ENCODE results near the gene ATG13.
"Not testable (repeated sequence)": the region's sequence is repeated elsewhere in the genome, so short reads cannot be mapped to it uniquely, and the experiment has no call there.

Gene ATG13

GRCh38 chr11:46700241-46701077, 83.1 kb downstream of the ATG13 start, which contains the start of the genes ARHGAP1 and ZNF408:
TSS of gene ARHGAP1 (minus strand) at chr11:46700619. CDS start at chr11:46696107, 4,512 bp downstream.
TSS of gene ZNF408 (plus strand) at chr11:46701031. CDS start at chr11:46701048, 17 bp downstream.
- DNase-seq = peak; percentile 100

- peak; percentile 13 for DNase-seq
Measured at GRCh38 chr11:46701078-46701654, 83.8 kb downstream of the ATG13 start.

GRCh38 chr11:46705070-46705688, 87.8 kb downstream of the ATG13 start:
- no peak for DNase-seq

GRCh38 chr11:46706886-46707285, 89.5 kb downstream of the ATG13 start:
- no peak for DNase-seq

DNA sequence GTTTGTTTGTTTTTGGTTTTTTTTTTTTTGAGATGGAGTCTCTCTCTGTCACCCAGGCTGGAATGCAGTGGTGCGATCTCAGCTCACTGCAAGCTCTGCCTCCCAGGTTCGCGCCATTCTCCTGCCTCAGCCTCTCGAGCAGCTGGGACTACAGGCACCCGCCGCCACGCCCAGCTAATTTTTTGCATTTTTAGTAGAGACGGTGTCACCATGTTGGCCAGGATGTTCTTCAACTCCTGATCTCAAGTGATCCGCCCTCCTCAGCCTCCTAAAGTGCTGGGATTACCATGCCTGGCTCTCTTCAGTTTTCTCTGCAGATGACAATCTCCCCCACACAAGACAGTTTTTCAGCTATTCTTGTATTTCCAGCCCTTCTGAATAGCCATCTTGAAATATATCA, 92.0 kb downstream of the ATG13 start:
- not testable (repeated sequence) for DNase-seq

- DNase-seq = no peak
Measured at GRCh38 chr11:46710821-46711269, 93.5 kb downstream of the ATG13 start.

DNA sequence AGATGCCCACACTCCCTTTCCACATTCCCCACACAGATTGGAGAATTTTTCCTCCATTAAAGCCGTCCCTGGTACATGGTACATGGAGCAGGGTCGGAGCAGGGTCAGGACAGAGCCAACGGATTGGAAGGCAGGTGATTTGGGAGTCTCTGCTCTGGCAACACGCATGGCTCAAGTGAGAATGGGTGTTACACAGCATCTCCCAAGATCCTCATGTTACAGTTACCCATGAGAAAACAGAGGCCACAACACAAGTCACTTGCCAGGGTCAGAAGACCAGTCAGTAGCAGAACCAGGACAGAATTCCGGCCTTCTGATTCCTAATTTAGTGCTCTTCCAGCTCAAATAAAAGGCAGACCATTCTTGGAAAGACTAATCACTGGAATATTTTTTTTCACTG, 94.0 kb downstream of the ATG13 start:
- no peak for DNase-seq

DNA sequence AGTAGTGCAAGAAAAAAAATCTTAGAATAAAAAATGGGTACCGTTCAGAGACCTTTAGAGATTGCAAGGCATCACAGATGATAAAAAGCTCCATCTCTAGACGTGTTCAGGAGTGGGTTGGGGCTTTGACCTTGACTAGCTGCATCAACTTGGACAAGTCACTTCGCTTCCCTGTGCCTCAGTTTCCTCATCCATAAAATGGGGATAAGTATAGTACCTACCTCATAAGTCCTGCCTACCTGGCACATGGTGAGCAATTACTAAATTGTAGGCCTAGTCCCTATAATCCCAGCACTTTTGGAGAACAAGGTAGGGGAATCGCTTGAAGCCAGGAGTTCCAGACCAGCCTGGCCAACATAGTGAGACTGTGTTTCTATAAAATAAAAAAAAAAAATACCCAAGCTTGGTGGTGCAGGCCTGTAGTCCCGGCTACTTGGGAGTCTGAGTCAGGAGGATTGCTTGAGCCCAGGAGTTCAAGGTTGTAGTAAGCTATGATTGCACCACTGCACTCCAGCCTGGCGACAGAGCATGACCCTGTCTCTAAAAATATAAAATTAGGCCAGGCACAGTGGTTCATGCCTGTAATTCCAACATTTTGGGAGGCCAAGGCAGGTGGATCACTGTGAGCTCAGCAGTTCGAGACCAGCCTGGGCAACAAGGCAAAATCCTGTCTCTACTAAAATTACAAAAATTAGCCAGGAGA, 95.7 kb downstream of the ATG13 start:
- no peak for DNase-seq

DNA sequence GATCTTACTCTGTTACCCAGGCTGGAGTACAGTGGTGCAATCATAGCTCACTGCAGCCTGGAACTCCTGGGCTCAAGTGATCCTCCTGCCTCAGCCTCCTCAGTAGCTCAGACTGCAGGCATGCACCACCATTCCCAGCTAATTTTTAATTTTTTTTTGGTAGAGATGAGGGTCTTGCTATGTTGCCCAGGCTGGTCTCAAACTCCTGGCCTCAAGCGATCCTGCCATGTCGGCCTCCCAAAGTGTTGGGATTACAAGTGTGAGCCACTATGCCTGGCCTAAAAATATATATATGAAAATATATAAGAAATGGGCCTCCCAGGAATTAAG, 100.4 kb downstream of the ATG13 start:
- not testable (repeated sequence) for DNase-seq

DNA sequence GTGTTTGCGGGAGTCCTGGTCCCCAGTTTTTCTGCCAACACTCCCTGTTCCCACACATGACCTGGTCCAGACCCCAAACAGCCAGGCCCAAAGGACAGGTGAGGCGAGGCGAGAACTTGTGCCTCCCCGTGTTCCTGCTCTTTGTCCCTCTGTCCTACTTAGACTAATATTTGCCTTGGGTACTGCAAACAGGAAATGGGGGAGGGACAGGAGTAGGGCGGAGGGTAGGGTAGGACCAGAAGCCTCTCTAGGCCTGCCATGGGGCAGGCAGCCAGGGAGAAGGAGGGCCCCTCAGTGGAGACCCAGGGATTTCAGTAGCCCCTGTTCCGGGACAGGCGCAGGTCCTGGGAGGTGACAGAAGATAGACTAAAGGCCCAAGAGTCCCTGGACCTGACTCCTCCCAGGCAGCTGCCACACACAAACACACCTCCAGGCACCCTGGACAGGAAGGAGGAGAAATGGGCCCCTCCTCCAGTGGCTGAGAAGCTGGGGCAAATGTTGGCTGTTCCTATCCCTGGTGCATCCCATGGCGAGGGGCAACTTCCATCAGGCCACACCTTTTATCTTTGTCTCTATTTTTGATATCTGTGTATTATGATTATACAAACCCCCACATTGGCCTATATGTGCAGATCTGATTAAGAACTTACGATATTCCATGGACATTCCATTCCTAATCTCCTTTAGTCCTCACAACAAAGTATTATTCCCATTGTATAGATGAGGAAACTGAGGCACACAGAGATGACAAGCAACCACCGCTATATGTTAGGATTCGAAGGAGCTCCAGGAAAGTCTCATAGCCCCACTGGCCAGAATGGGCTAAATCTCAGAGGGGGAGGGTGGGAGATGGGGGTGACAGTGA, 101.0 kb downstream of the ATG13 start:
- DNase-seq = no peak

DNA sequence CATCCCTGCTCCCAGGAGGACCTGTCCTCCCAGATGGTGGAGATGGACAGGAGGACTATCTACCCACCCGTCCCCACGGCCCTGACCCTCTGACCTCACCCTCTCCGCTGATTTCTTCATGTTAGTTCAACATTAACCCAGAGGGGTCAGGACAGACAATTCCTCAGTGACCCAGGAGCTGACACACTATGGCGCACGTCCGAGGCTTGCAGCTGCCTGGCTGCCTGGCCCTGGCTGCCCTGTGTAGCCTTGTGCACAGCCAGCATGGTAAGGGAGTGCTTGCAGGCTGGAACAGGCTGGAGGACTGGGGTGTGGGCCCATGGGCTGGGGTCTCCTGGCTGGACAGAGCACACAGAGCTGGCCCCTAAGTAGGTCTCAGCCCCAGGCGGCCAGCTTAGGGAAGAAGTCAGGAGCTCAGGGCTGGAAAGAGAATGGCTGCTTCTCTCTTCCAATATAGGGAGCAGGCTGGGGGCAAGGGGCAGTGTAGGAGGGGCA, 101.7 kb downstream of the ATG13 start, which contains the start of gene F2:
TSS of gene F2 (plus strand) at position 166 of the 495 bp plus-strand sequence. CDS start at position 189, 23 bp downstream.
- no peak for DNase-seq

DNA sequence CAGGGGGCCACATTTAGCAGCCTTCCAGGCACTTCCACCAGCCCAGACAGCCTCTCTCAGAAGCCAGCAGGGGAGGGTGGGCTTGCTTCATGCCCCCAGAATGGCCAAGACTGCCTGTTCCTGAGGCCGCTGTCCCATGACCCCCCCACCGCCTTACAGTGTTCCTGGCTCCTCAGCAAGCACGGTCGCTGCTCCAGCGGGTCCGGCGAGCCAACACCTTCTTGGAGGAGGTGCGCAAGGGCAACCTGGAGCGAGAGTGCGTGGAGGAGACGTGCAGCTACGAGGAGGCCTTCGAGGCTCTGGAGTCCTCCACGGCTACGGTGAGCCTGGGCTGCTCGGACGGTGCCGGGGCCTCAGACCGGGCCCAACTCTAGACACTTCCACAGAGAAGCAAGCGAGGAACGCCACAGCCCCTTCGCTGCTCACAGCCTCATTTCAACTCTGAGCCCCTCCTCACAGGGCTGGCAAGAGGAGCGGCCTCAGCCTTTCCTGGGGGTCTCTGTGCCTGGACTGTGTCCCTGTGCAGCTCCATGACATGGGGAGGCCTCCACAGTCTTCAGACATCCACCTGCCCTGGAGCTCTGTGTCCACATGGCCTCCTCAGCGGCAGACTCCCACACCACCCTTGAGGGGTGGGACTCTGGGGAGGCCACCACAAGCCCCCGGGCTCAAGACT, 102.3 kb downstream of the ATG13 start:
- DNase-seq = no peak

GRCh38 chr11:46721286-46721685, 103.9 kb downstream of the ATG13 start:
- no peak for DNase-seq

DNA sequence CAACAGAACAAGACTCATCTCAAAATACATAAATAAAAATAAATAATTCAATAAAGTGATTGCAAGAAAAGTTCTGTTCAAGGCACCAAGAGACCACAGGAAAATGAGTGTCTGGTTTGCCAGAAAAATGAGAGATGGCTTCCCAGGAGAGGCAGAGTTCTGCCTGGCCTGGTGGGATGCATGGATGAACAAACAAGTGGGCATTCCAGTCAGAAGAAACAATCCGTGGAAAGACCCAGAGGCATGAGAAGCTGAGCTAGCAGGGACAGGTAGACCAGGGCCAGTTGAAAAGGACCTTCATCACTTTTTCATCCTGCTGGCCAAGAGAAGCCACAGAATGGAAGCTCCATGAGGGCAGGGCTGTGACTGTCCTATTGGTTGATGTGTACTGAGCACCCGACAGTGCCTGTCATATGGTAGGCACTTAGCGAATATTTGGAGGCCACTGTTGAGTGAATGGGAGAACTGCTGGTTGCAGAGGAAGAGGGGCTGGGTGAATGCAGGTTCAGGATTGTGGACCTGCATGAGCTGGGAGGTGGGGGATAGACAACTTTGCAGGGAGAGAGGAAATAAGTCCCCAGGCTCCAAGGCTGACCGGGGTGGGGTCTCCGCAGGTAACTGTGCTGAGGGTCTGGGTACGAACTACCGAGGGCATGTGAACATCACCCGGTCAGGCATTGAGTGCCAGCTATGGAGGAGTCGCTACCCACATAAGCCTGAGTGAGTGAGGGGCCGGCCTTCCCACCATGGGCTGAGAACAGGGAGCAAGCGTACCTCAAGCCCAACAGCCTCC, 105.4 kb downstream of the ATG13 start:
- no peak for DNase-seq

- DNase-seq = no peak
Measured at GRCh38 chr11:46723359-46723680, 106.0 kb downstream of the ATG13 start.

- no peak for DNase-seq
Measured at GRCh38 chr11:46724088-46724487, 106.7 kb downstream of the ATG13 start.

Measured in activated CD4-positive, alpha-beta T cell treated with anti-CD3 and anti-CD28 coated beads for 48 hours (primary cell).